Left colon (tissue), 2 donors: Measurements from ENCODE around the gene DCAF8. TPM values are rescaled to one million over a fixed set of nuclear protein-coding genes. Genes with fewer than 3 reads are reported as not detected.
A peak's percentile ranks its signal among the peaks of the same experiment; 100 is the strongest.

ENCODE experiments used
- ATAC-seq: fragments of 200-7000 bp; cut with Tn5 transposase; one replicate; pipeline ENCODE4 v1.9.1; 2020; ENCODE audit warnings: mild to moderate bottlenecking, moderate library complexity
- DNase-seq, 2 donors: peaks; one replicate each; pipeline ENCODE4 v3.0.0-alpha.2; 2020
- intact Hi-C, 2 donors: fragments of 100-400 bp; cut with DNase I in 1 of 2; cut with micrococcal nuclease in 1 of 2; formaldehyde crosslinking; loops; one replicate each; pipeline versions ENCODE4 v1.11.2 to v1.14.0; 2022; cut with DNase I, micrococcal nuclease
- total RNA-seq, 2 donors: library from RNA; stranded (reverse); fragmentation: NEBNext Ultra II Directional; extraction: Animal tissue kit (Norgen Biotek cat#: 25700); gene quantifications; one replicate each; pipeline ENCODE4 v1.2.1, GENCODE V29; 2021
- donor health status: DM: no; HTN: no; CAD: no.
- donor health status: DM: yes; HTN: yes; CAD: no.

Gene DCAF8
- total RNA-seq, 2 donors from 2014 or later, result 83.3 to 92.8 TPM

- ATAC-seq (no peak), DNase-seq (no peak)
Measured at GRCh38 chr1:160238408-160238807, 23.9 kb downstream of the DCAF8 start.

GRCh38 chr1:160237558-160237957 lies 24.8 kb downstream of the DCAF8 start:
- ATAC-seq (no peak), DNase-seq (no peak)
- intact Hi-C loops, result no loop called here

More at GRCh38 chr1:160238408-160238807, 23.9 kb downstream of the DCAF8 start:
- intact Hi-C loops, result no loop called here

- ATAC-seq (no peak), DNase-seq (no peak)
- intact Hi-C loops, result no loop called here
Measured at GRCh38 chr1:160236806-160237205, 25.5 kb downstream of the DCAF8 start.

- DNase-seq, result no peak
- intact Hi-C loops, result no loop called here
- ATAC-seq, result no peak
Measured at GRCh38 chr1:160232911-160233310, 29.4 kb downstream of the DCAF8 start.

GRCh38 chr1:160228431-160228830 lies 33.9 kb downstream of the DCAF8 start:
- DNase-seq, result no peak
- intact Hi-C loops, result no loop called here
- ATAC-seq, result no peak

GRCh38 chr1:160227561-160227960 lies 34.8 kb downstream of the DCAF8 start:
- DNase-seq (no peak), ATAC-seq (no peak)
- intact Hi-C loops, result no loop called here

- ATAC-seq (no peak), DNase-seq (no peak)
- intact Hi-C loops, result no loop called here
Measured at GRCh38 chr1:160227034-160227433, 35.3 kb downstream of the DCAF8 start.

- DNase-seq (no peak), ATAC-seq (no peak)
- intact Hi-C loops, result no loop called here
Measured at GRCh38 chr1:160226623-160227022, 35.7 kb downstream of the DCAF8 start.

GRCh38 chr1:160225345-160225744 lies 37.0 kb downstream of the DCAF8 start:
- DNase-seq (no peak), ATAC-seq (no peak)
- intact Hi-C loops, result no loop called here

GRCh38 chr1:160224606-160225005 lies 37.7 kb downstream of the DCAF8 start:
- DNase-seq (no peak), ATAC-seq (no peak)
- intact Hi-C loops, result no loop called here

GRCh38 chr1:160222546-160222945 lies 39.8 kb downstream of the DCAF8 start:
- ATAC-seq (no peak), DNase-seq (no peak)
- intact Hi-C loops, result no loop called here

- ATAC-seq (no peak), DNase-seq (no peak)
- intact Hi-C loops, result no loop called here
Measured at GRCh38 chr1:160221089-160221488, 41.3 kb downstream of the DCAF8 start.

GRCh38 chr1:160220301-160220700 lies 42.0 kb downstream of the DCAF8 start:
- intact Hi-C loops, result no loop called here
- ATAC-seq (no peak), DNase-seq (no peak)

GRCh38 chr1:160219062-160219929 lies 43.1 kb downstream of the DCAF8 start:
- peak; percentile 57 for ATAC-seq

GRCh38 chr1:160217481-160218051 lies 44.8 kb downstream of the DCAF8 start:
- peak; percentile 76 for ATAC-seq

More at GRCh38 chr1:160219062-160219929, 43.1 kb downstream of the DCAF8 start:
- intact Hi-C loops, result loop anchor here in 1 of 2 donors (2.0 to 10.0 kb wide), 2 partner anchors 26 to 114 kb away; no protein-coding TSS in a partner anchor
- DNase-seq, result peak; percentile 28 to 49

GRCh38 chr1:160216301-160216700 lies 46.0 kb downstream of the DCAF8 start:
- DNase-seq, result no peak
- intact Hi-C loops, result loop anchor here in 1 of 2 donors (10.0 kb wide), 1 partner anchor 112 kb away; no protein-coding TSS in a partner anchor
- ATAC-seq, result no peak

More at GRCh38 chr1:160217481-160218051, 44.8 kb downstream of the DCAF8 start:
- intact Hi-C loops, result loop anchor here in 1 of 2 donors (2.0 to 10.0 kb wide), 2 partner anchors 25 to 113 kb away; no protein-coding TSS in a partner anchor
- peak in 1 of 2 donors; percentile 47 for DNase-seq

GRCh38 chr1:160214481-160215140 lies 47.7 kb downstream of the DCAF8 start:
- ATAC-seq, result peak; percentile 83
- intact Hi-C loops, result loop anchor here in 1 of 2 donors (10.0 kb wide), 1 partner anchor 110 kb away; no protein-coding TSS in a partner anchor
- peak; percentile 54 to 55 for DNase-seq

- intact Hi-C loops, result loop anchor here in 1 of 2 donors (10.0 kb wide), 1 partner anchor 106 kb away; no protein-coding TSS in a partner anchor
- ATAC-seq (no peak), DNase-seq (no peak)
Measured at GRCh38 chr1:160211046-160211790, 51.1 kb downstream of the DCAF8 start.
